Panc1 (cell line): ENCODE data around the gene ID1. TPM values are rescaled to one million over a fixed set of nuclear protein-coding genes. Genes with fewer than 3 reads are reported as not detected.

ENCODE experiments used
- ATAC-seq: fragments of 200-7000 bp; cut with Tn5 transposase; 2 replicates; pipeline ENCODE4 v1.9.1; 2020; ENCODE audit warnings: mild to moderate bottlenecking, moderate library complexity
- BruUV-seq: library from RNA; stranded (reverse); fragments of 400-500 nt; replicated peaks from 2 replicates; lab custom pipeline; 2021; lab: Mats Ljungman, UMichigan
- CTCF ChIA-PET: fragments of 300-600 bp; sonication (Branson Sonifier 250); formaldehyde crosslinking; loops from one replicate; lab custom pipeline; 2022; ENCODE audit warnings: antibody characterized with exemption; lab: Charles Lee
- POLR2A ChIA-PET: fragments of 300-600 bp; sonication (Branson Sonifier 250); formaldehyde crosslinking; loops from one replicate; lab custom pipeline; 2022; ENCODE audit warnings: antibody characterized with exemption; lab: Charles Lee
- DNase-seq: peaks from one replicate; pipeline ENCODE4 v3.0.0-alpha.2; 2010; ENCODE audit warnings: low read depth, low spot score
- H3K27ac ChIP-seq: 2 replicates; pipeline ENCODE4 v1.5.1; 2011; ENCODE audit warnings: mild to moderate bottlenecking, low read length, inconsistent platforms
- H3K27me3 ChIP-seq: fragments of 200-500 bp; sonication (Bioruptor generic); 2 replicates; pipeline ENCODE4 v1.6.0; 2014; ENCODE audit warnings: low read length, inconsistent platforms; ENCODE audit not compliant: control insufficient read depth, insufficient read depth
- H3K36me3 ChIP-seq: fragments of 200-500 bp; sonication (Bioruptor generic); 2 replicates; pipeline ENCODE4 v1.5.1; 2014; ENCODE audit warnings: inconsistent platforms, mild to moderate bottlenecking, low read length, moderate library complexity; ENCODE audit not compliant: control insufficient read depth, insufficient read depth
- H3K4me1 ChIP-seq: 2 replicates; pipeline ENCODE4 v1.5.1; 2011; ENCODE audit warnings: inconsistent platforms, mild to moderate bottlenecking, low read length, moderate library complexity; ENCODE audit not compliant: control insufficient read depth, insufficient read depth
- H3K4me3 ChIP-seq, 2 experiments: 2 replicates each; pipeline ENCODE4 v1.5.1; 2011 to 2012; ENCODE audit warnings: low read depth in 2 of 2, low read length in 2 of 2, mild to moderate bottlenecking in 2 of 2, inconsistent platforms in 1 of 2, moderate library complexity in 1 of 2
- H3K9me3 ChIP-seq: fragments of 200-500 bp; sonication (Bioruptor generic); 2 replicates; pipeline ENCODE4 v1.5.1; 2014; ENCODE audit warnings: low read depth, mild to moderate bottlenecking, inconsistent platforms, low read length, moderate library complexity; ENCODE audit not compliant: control insufficient read depth, insufficient read depth
- POLR2AphosphoS5 ChIP-seq: IDR thresholded peaks from 2 replicates; pipeline ENCODE4 v1.6.1; 2012; ENCODE audit warnings: mild to moderate bottlenecking, low read depth, low read length, moderate library complexity
- SIN3A ChIP-seq: IDR thresholded peaks from 2 replicates; pipeline ENCODE4 v1.6.1; 2012; ENCODE audit warnings: low read depth, mild to moderate bottlenecking, low read length, moderate library complexity, borderline replicate concordance; ENCODE audit not compliant: insufficient read depth
- TCF7L2 ChIP-seq: IDR thresholded peaks from 2 replicates; pipeline ENCODE4 v1.6.1; 2011; ENCODE audit warnings: mild to moderate bottlenecking, low read depth, low read length, inconsistent platforms
- in situ Hi-C: cut with HindIII; loops from 2 replicates; pipeline ENCODE4 v1.10.0; 2016; ENCODE audit warnings: low sequenced_read_pairs, low pct_unique_long_range_greater_than_20kb
- intact Hi-C: fragments of 100-400 bp; cut with micrococcal nuclease; formaldehyde crosslinking; loops from one replicate; pipeline ENCODE4 v1.10.0; 2022; ENCODE audit not compliant: unreplicated experiment
- total RNA-seq: library from RNA; stranded (reverse); gene quantifications from one replicate; pipeline ENCODE4 v1.2.1, GENCODE V29; 2021; ENCODE audit not compliant: unreplicated experiment
- TF ChIP-seq, protein P1 (sequence below): fragments of 450-650 bp; IDR thresholded peaks from 2 replicates; pipeline ENCODE4 v1.5.1; 2017; ENCODE audit warnings: mild to moderate bottlenecking
- TF ChIP-seq, protein P2 (sequence below), 2 experiments: IDR thresholded peaks; 2 replicates each; pipeline ENCODE4 v1.6.1; 2011 to 2012; ENCODE audit warnings: low read depth in 2 of 2, control low read depth in 1 of 2, low read length in 1 of 2, mild to moderate bottlenecking in 1 of 2, moderate library complexity in 1 of 2; ENCODE audit not compliant: insufficient read depth in 1 of 2

The ID1 gene
- total RNA-seq, 1 experiment from 2014 or later: 152 TPM

DNA sequence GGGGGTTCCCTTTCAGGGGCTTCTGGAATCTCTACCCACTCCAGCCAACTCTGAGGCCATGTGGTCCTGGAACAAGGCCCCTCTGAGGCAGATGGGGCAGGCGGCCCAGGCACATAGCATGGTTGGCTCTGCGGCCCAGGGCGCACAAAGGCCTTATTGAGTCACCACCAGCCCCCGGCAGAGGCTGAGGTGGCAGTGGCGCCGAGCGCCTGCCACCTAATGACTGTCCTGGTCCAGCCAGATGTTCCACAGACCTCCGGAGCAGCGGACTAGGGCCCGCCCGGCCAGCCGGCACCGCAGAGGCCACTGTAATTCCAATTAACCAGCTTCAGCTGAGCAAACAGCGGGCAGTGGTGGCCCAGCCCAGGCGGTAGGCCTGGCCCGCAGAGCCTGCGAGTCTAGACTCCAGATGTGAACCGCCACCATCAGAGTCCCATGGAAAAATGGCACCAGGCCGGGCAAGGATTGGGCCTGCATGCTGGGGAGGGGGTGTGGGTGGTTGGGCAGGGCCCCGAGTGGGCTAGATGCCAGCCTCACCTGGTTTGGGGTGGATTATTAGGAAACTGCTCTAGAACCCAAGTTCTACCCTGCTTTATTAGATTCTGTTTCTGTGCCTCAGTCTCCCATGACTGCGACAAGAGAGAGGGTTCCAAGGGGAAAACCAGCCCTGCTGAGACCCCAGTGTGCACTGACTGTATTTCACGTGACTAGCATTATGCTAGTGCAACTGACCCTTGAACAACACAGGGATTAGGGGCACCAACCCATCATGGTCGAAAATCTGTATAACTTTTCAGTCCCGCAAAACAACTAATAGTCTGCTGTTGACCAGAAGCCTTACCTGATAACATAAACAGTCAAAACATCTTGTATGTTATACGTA, 34.1 kb upstream of the ID1 start:
- BruUV-seq: no TSS peak
- intact Hi-C loops: loop anchor here (1.0 kb wide), 1 partner anchor 41 kb away; no protein-coding TSS in a partner anchor
- ChIA-PET CTCF (interaction anchor here (1.1 to 10.8 kb wide), 6 partner anchors 11 to 153 kb away, joined by 3 to 298 read pairs (median 13); no protein-coding TSS in a partner anchor), POLR2A (interaction anchor here (3.2 kb wide), 1 partner anchor 37 kb away, joined by 23 read pairs; no protein-coding TSS in a partner anchor)
- H3K27me3 ChIP-seq: no peaks in the 10 kb centered on the region
- no peaks in the 10 kb centered on the region for H3K9me3 ChIP-seq
- H3K4me1 ChIP-seq: peaks cover 75% of the 10 kb centered on the region
- DNase-seq: no peak
- in situ Hi-C loops: no loop called here
- peaks cover 4% of the 10 kb centered on the region; the same call in 1 of the 2 replicates for H3K36me3 ChIP-seq
- no peak for ATAC-seq
- TF ChIP-seq POLR2AphosphoS5 (peak; percentile 63), SIN3A (no peak), TCF7L2 (no peak)
- TF ChIP-seq, protein P1, sequence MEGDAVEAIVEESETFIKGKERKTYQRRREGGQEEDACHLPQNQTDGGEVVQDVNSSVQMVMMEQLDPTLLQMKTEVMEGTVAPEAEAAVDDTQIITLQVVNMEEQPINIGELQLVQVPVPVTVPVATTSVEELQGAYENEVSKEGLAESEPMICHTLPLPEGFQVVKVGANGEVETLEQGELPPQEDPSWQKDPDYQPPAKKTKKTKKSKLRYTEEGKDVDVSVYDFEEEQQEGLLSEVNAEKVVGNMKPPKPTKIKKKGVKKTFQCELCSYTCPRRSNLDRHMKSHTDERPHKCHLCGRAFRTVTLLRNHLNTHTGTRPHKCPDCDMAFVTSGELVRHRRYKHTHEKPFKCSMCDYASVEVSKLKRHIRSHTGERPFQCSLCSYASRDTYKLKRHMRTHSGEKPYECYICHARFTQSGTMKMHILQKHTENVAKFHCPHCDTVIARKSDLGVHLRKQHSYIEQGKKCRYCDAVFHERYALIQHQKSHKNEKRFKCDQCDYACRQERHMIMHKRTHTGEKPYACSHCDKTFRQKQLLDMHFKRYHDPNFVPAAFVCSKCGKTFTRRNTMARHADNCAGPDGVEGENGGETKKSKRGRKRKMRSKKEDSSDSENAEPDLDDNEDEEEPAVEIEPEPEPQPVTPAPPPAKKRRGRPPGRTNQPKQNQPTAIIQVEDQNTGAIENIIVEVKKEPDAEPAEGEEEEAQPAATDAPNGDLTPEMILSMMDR: no peak
- TF ChIP-seq, protein P2, sequence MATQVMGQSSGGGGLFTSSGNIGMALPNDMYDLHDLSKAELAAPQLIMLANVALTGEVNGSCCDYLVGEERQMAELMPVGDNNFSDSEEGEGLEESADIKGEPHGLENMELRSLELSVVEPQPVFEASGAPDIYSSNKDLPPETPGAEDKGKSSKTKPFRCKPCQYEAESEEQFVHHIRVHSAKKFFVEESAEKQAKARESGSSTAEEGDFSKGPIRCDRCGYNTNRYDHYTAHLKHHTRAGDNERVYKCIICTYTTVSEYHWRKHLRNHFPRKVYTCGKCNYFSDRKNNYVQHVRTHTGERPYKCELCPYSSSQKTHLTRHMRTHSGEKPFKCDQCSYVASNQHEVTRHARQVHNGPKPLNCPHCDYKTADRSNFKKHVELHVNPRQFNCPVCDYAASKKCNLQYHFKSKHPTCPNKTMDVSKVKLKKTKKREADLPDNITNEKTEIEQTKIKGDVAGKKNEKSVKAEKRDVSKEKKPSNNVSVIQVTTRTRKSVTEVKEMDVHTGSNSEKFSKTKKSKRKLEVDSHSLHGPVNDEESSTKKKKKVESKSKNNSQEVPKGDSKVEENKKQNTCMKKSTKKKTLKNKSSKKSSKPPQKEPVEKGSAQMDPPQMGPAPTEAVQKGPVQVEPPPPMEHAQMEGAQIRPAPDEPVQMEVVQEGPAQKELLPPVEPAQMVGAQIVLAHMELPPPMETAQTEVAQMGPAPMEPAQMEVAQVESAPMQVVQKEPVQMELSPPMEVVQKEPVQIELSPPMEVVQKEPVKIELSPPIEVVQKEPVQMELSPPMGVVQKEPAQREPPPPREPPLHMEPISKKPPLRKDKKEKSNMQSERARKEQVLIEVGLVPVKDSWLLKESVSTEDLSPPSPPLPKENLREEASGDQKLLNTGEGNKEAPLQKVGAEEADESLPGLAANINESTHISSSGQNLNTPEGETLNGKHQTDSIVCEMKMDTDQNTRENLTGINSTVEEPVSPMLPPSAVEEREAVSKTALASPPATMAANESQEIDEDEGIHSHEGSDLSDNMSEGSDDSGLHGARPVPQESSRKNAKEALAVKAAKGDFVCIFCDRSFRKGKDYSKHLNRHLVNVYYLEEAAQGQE (IDR thresholded peaks at IDR 0.05; ENCODE audit: insufficient read depth in 1 of 2, low read depth in 2 of 2, low read length in 1 of 2): no peak
- H3K27ac ChIP-seq: peak overlapping the region; percentile 88
- H3K4me3 ChIP-seq: no peak overlapping the region

DNA sequence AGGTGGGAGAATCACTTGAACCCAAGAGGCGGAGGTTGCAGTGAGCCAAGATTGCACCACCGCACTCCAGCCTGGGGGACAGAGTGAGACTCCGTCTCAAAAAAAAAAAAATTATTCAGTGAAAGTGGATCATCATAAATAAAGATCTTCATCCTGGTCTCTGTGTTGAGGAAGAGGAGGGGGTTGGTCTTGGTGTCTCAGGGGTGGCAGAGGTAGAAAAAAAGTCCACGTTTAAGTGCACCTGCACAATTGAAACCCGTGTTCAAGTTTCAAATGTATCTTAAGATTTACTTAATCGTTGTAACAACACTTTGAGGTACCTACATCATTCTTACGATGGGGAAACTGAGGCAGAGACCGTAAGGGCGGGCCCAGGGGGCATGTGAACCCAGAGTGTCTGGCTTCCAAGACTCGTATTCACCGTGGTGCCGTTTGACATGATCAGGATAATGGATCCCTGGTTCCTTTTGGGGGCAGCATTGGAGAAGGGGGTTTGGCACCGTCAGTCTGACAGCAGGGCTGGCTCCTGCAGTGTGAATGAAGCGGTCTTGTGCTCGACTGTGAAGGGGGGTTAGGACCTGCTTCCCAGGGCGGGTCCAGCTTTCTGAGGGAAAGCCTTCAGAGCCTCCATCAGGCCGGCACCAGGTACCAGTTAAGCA, 32.9 kb upstream of the ID1 start:
- ChIA-PET POLR2A (interaction anchor here (1.0 to 4.0 kb wide), 5 partner anchors 11 to 39 kb away, joined by 3 to 76 read pairs (median 11); partner anchors contain the start of gene ID1), CTCF (interaction anchor here (1.1 to 10.8 kb wide), 4 partner anchors 10 to 38 kb away, joined by 3 to 298 read pairs (median 11); no protein-coding TSS in a partner anchor)
- Histone ChIP-seq H3K36me3 (peaks cover 2% of the 10 kb centered on the region; the same call in 1 of the 2 replicates), H3K27ac (peak overlapping the region; percentile 99), H3K4me3 (peak overlapping the region; percentile 54 to 75), H3K27me3 (no peaks in the 10 kb centered on the region), H3K9me3 (no peaks in the 10 kb centered on the region), H3K4me1 (peaks cover 63% of the 10 kb centered on the region)
- no peak for TF ChIP-seq TCF7L2
- TF ChIP-seq SIN3A: no peak
- TF ChIP-seq, protein P1: no peak
- TF ChIP-seq, protein P2 (IDR thresholded peaks at IDR 0.05; ENCODE audit: insufficient read depth in 1 of 2, low read depth in 2 of 2, low read length in 1 of 2): no peak
- no peak for TF ChIP-seq POLR2AphosphoS5
- ATAC-seq (peak; percentile 33), DNase-seq (no peak)
- in situ Hi-C loops (no loop called here), intact Hi-C loops (no loop called here)
- BruUV-seq: TSS peak; percentile 94
